DMS 273 (cell line): ENCODE data around the gene CCDC66.

Experiments
- DNase-seq: peaks from one replicate; lab custom pipeline; 2025; ENCODE audit not compliant: unreplicated experiment; lab: John Stamatoyannopoulos, UW

The CCDC66 gene

GRCh38 chr3:56621681-56622080 lies 64.7 kb downstream of the CCDC66 start:
- no peak for DNase-seq

- DNase-seq = no peak
Measured at GRCh38 chr3:56622381-56622780, 65.4 kb downstream of the CCDC66 start.

DNA sequence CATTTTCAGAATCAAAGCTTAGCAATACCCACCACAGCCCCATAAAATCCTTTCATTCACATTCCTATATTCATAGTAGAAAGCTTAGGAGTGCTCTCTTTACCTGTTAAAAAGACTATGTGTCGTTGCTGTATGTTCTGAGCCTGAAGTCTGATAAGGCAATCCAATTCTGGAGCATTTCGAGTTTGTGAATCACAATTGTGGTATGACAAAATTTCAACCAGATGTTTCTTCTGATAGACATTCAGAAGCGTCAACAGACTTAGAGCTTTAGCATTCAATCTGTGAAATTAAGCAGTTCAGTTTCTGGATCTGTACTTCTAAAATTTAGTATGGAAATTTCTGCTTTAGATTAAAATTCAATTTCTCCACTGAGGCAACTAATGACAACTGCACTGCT lies 67.8 kb downstream of the CCDC66 start:
- no peak for DNase-seq

GRCh38 chr3:56629047-56629446 lies 72.1 kb downstream of the CCDC66 start:
- DNase-seq = no peak

- DNase-seq = no peak
Measured at GRCh38 chr3:56629451-56629850, 72.5 kb downstream of the CCDC66 start.

- DNase-seq = no peak
Measured at GRCh38 chr3:56630966-56631365, 74.0 kb downstream of the CCDC66 start.

DNA sequence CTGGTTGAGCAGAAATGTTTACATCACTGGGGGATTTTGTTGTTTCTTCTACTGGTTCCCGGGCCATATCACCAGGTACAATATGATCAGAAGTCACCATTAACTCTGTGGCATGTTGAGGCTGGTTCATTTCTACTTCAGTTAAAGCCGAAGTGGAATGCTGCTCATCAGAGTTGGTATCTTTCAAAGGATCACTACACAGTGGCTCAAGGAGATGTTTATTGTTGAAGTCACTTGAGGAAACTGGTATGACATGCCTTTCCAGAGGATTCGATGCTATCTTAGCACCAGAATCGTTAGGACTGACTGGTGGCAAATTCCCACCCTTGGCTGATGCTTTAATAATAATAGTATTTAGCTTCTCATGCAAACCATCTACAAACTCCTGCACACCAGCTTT lies 76.2 kb downstream of the CCDC66 start:
- DNase-seq = no peak

GRCh38 chr3:56633602-56634535 lies 76.9 kb downstream of the CCDC66 start:
- no peak for DNase-seq

DNA sequence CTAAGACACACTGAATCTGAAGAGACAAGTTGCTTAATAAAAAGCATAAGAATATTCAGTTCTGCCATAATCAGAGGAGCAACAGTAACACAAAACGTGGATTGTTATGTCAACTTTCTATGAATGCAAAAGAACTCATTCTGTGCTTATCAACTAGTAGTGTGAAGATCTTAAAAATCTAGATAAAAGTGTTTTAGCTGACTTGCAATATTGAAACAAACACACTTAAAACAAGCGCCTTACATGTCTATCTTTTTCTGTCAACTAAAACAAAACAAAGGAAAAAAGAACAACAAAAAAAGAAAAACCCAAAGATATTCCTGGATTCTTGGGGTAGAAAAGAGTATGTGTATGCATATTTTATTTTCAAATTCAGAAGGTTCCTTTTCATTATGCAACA lies 88.4 kb downstream of the CCDC66 start:
- DNase-seq = no peak

DNA sequence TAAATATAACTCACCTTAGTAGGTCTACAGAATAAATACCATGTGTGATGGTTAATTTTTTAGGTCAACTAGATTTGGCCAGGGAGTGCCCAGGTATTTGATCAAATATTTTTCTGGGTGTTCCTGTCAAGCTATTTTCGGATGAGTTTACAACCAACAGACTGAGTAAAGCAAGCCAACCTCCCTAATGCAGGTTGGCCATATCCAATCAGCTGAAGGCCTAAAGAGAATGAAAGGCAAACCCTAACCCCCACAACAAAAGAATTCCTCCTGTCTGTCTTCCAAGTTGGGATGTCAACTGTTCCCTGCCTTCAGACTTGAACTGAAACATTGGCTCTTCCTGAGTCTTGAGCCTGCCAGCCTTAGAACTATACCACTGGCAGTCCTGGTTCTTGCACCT lies 97.5 kb downstream of the CCDC66 start:
- no peak for DNase-seq

GRCh38 chr3:56655709-56656108 lies 98.7 kb downstream of the CCDC66 start:
- DNase-seq = no peak

DNA sequence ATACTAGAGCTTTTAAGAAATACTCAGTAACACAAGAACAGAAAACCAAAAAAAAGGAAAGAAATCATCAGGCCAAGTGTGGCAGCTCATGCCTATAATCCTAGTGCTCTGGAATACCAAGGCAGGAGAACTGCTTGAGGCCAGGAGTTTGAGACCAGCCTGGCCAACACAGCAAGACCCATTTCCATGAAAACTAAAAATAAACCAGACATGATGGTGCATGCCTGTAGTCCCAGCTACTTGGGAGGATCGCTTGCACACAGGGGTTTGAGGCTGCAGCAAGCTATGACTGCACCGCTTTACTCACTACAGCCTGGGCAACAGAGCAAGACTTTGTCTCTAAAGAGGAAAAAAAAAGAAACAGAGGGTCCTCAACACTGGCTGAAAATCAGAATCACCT lies 107.8 kb downstream of the CCDC66 start:
- DNase-seq = no peak

DNA sequence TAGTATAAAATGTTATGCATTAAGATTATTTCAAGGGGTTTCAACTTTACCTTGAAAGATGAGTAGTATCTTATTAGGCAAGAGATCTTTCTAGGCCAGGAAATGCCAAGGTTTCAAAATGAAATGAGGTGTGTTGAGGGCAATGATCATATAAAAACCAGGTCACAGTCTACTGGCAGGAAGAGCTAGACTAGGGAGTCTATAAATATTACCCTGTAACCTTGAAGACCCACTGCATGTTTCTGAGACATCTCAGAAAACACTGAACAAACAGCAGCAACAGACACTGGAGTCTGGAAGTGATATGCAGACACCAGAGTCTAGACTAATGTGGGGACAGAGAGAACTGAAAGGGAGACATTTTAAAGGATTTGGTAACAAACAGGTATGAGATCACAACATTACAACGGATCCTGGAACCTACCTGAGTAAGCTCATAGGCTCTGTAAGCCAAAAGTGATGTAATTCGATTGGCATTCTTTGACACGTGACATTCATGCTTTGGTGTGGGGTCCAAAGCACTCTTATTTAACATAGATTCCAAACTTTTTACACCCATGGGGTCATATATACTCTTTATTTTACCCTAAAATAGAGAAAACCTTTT lies 111.1 kb downstream of the CCDC66 start:
- no peak for DNase-seq
